Cardiac fibroblast (primary cell): Measurements from ENCODE around the gene PPM1B.
"Not testable (repeated sequence)": the region's sequence is repeated elsewhere in the genome, so short reads cannot be mapped to it uniquely, and the experiment has no call there.

Experiments used
- DNase-seq, 2 donors: peaks; one replicate each; pipeline versions ENCODE4 v3.0.0 to v3.0.0-alpha.2; 2010; ENCODE audit warnings: low read depth in 2 of 2
- H3K4me3 ChIP-seq, 2 donors: replicated peaks in 1 of 2; 1 replicate in 1 of 2; 2 replicates in 1 of 2; pipeline ENCODE4 v1.5.1; 2011; ENCODE audit warnings: low read depth in 2 of 2, low read length in 2 of 2, mild to moderate bottlenecking in 2 of 2, moderate library complexity in 1 of 2
- CTCF ChIP-seq: IDR thresholded peaks from one replicate; pipeline ENCODE4 v1.5.1; 2011; ENCODE audit warnings: low read depth, mild to moderate bottlenecking, low read length, inconsistent platforms

PPM1B gene

GRCh38 chr2:44203542-44203941 is 34.9 kb downstream of the PPM1B start:
- no peak for TF ChIP-seq CTCF
- no peak overlapping the region for H3K4me3 ChIP-seq
- DNase-seq: no peak

GRCh38 chr2:44205169-44205568 is 36.5 kb downstream of the PPM1B start:
- no peak overlapping the region for H3K4me3 ChIP-seq
- DNase-seq: peak in 1 of 2 donors; percentile 9
- TF ChIP-seq CTCF: no peak

GRCh38 chr2:44207102-44207501 is 38.4 kb downstream of the PPM1B start:
- DNase-seq: no peak
- TF ChIP-seq CTCF: no peak
- no peak overlapping the region for H3K4me3 ChIP-seq

GRCh38 chr2:44207648-44208047 is 39.0 kb downstream of the PPM1B start:
- DNase-seq: peak in 1 of 2 donors; percentile 9
- not testable (repeated sequence) for H3K4me3 ChIP-seq

GRCh38 chr2:44210362-44210761 is 41.7 kb downstream of the PPM1B start:
- TF ChIP-seq CTCF: no peak
- no peak for DNase-seq
- H3K4me3 ChIP-seq: no peak overlapping the region

- TF ChIP-seq CTCF: no peak
- DNase-seq: no peak
- no peak overlapping the region for H3K4me3 ChIP-seq
Observed at GRCh38 chr2:44211183-44211582, 42.5 kb downstream of the PPM1B start.

GRCh38 chr2:44212302-44212701 is 43.6 kb downstream of the PPM1B start:
- DNase-seq: no peak
- no peak overlapping the region for H3K4me3 ChIP-seq
- no peak for TF ChIP-seq CTCF
